Kidney (tissue), 14 donors: ENCODE results near the gene MRGPRD. TPM values are rescaled to one million over a fixed set of nuclear protein-coding genes. Genes with fewer than 3 reads are reported as not detected.
A peak's percentile ranks its signal among the peaks of the same experiment; 100 is the strongest.

ENCODE experiments used
- DNase-seq, 5 donors: peaks; one replicate each; pipeline ENCODE4 v3.0.0-alpha.2; 2013 to 2020
- FAIRE-seq: peaks from 2 replicates; lab custom pipeline; 2012; peaks lifted over from hg19 to GRCh38; lab: Jason Lieb, UNC
- H3K27ac ChIP-seq, 2 donors: one replicate each; pipeline ENCODE4 v1.7.0; 2013; ENCODE audit warnings: low read depth in 2 of 2, low read length in 2 of 2, inconsistent platforms in 1 of 2
- H3K27me3 ChIP-seq: one replicate; pipeline ENCODE4 v1.7.1; 2013; ENCODE audit warnings: low read length, inconsistent platforms; ENCODE audit not compliant: control insufficient read depth, insufficient read depth
- H3K36me3 ChIP-seq, 3 donors: one replicate each; pipeline versions ENCODE4 v1.7.0 to v1.7.1; 2013; ENCODE audit warnings: low read length in 3 of 3, control low read depth in 1 of 3, inconsistent platforms in 1 of 3; ENCODE audit not compliant: insufficient read depth in 3 of 3, control insufficient read depth in 2 of 3
- H3K4me1 ChIP-seq, 3 donors: one replicate each; pipeline versions ENCODE4 v1.7.0 to v1.7.1; 2013; ENCODE audit warnings: low read length in 3 of 3, inconsistent platforms in 1 of 3, low read depth in 1 of 3; ENCODE audit not compliant: control insufficient read depth in 2 of 3, insufficient read depth in 2 of 3
- H3K4me3 ChIP-seq, 3 donors: one replicate each; pipeline versions ENCODE4 v1.7.0 to v1.8.1; 2013; ENCODE audit warnings: low read length in 3 of 3, control low read depth in 1 of 3, inconsistent platforms in 1 of 3
- H3K9ac ChIP-seq, 3 donors: one replicate each; pipeline versions ENCODE4 v1.7.0 to v1.7.1; 2013; ENCODE audit warnings: low read length in 3 of 3, control low read depth in 1 of 3, inconsistent platforms in 1 of 3
- H3K9me3 ChIP-seq, 3 donors: one replicate each; pipeline versions ENCODE4 v1.7.0 to v1.7.1; 2013; ENCODE audit warnings: low read length in 3 of 3, control low read depth in 1 of 3, inconsistent platforms in 1 of 3; ENCODE audit not compliant: control insufficient read depth in 2 of 3, insufficient read depth in 1 of 3
- intact Hi-C: fragments of 100-400 bp; cut with DNase I; formaldehyde crosslinking; loops from one replicate; pipeline ENCODE4 v1.11.1; 2022
- polyA plus RNA-seq: library from polyadenylated mRNA; stranded (reverse); fragments of 350-450 nt; fragmentation: Illumina TruSeq; extraction: RNeasy Lipid Tissue Mini Kit (QIAGEN cat#74804); gene quantifications from one replicate; pipeline ENCODE4 v1.2.3, GENCODE V29; 2014; ENCODE audit warnings: low read depth, low replicate concordance; ENCODE audit not compliant: insufficient read depth
- total RNA-seq: library from RNA; stranded (reverse); fragmentation: NEBNext Ultra II Directional; extraction: Animal tissue kit (Norgen Biotek cat#: 25700); gene quantifications from one replicate; pipeline ENCODE4 v1.2.1, GENCODE V29; 2021
- TF ChIP-seq, protein P1 (sequence below): IDR thresholded peaks from 3 replicates; pipeline ENCODE4 v1.5.1; 2012; ENCODE audit warnings: mild to moderate bottlenecking, moderate library complexity, borderline replicate concordance; ENCODE audit not compliant: insufficient read depth; ENCODE audit errors: extremely low read depth
- donor health status: control.
- donor health status: control.
- donor health status: control.
- donor health status: control.
- donor health status: control.
- donor health status: DM: yes; HTN: yes; CAD: no.
- donor health status: Normal renal cell carcinoma (clear cell type).

Gene MRGPRD
- total and polyA plus RNA-seq, 2 donors from 2014 or later: not detected

GRCh38 chr11:68997124-68997994 lies 16.6 kb upstream of the MRGPRD start:
- Histone ChIP-seq H3K27ac (no peak overlapping the region), H3K4me1 (peaks cover 0 to 5% (median 4%) of the 10 kb centered on the region in 3 donors), H3K36me3 (no peaks in the 10 kb centered on the region), H3K27me3 (no peaks in the 10 kb centered on the region), H3K9ac (no peak overlapping the region), H3K9me3 (no peaks in the 10 kb centered on the region), H3K4me3 (no peak overlapping the region)
- FAIRE-seq (no peak), DNase-seq (peak in 1 of 5 donors; percentile 34)
- TF ChIP-seq, protein P1, sequence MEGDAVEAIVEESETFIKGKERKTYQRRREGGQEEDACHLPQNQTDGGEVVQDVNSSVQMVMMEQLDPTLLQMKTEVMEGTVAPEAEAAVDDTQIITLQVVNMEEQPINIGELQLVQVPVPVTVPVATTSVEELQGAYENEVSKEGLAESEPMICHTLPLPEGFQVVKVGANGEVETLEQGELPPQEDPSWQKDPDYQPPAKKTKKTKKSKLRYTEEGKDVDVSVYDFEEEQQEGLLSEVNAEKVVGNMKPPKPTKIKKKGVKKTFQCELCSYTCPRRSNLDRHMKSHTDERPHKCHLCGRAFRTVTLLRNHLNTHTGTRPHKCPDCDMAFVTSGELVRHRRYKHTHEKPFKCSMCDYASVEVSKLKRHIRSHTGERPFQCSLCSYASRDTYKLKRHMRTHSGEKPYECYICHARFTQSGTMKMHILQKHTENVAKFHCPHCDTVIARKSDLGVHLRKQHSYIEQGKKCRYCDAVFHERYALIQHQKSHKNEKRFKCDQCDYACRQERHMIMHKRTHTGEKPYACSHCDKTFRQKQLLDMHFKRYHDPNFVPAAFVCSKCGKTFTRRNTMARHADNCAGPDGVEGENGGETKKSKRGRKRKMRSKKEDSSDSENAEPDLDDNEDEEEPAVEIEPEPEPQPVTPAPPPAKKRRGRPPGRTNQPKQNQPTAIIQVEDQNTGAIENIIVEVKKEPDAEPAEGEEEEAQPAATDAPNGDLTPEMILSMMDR: no peak
- intact Hi-C loops: no loop called here

- FAIRE-seq: no peak
- H3K27me3 ChIP-seq: no peaks in the 10 kb centered on the region
- peak in 2 of 5 donors; percentile 7 to 48 for DNase-seq
- H3K9me3 ChIP-seq: no peaks in the 10 kb centered on the region
- peaks cover 0 to 5% (median 4%) of the 10 kb centered on the region in 3 donors for H3K4me1 ChIP-seq
- intact Hi-C loops: no loop called here
- H3K4me3 ChIP-seq: no peak overlapping the region
- TF ChIP-seq, protein P1: no peak
- no peak overlapping the region for H3K27ac ChIP-seq
- H3K9ac ChIP-seq: no peak overlapping the region
- H3K36me3 ChIP-seq: no peaks in the 10 kb centered on the region
Measured at GRCh38 chr11:68996376-68997123, 15.8 kb upstream of the MRGPRD start.

DNA sequence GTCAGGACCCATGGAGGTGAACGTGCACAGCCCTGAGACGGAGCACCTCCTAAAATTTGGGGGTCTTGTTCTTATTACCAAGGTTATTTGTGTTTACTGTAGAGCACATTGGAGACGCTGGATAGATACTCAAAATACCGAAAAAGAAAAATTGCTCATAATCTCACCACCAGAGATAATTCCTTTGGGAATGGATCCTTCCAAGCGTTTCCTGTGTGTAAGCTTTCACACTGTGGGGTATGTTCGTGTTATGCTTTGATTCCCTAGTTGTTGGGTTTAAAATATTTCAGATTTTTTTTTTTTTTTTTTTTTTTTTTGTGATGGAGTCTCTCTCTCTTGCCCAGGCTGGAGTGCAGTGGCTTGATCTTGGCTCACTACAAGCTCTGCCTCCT lies 14.1 kb upstream of the MRGPRD start:
- DNase-seq: no peak
- Histone ChIP-seq H3K9ac (no peak overlapping the region), H3K4me1 (peaks cover 0 to 4% (median 2%) of the 10 kb centered on the region in 3 donors), H3K36me3 (no peaks in the 10 kb centered on the region), H3K27me3 (no peaks in the 10 kb centered on the region), H3K27ac (no peak overlapping the region), H3K4me3 (no peak overlapping the region), H3K9me3 (no peaks in the 10 kb centered on the region)
- TF ChIP-seq, protein P1: no peak
- FAIRE-seq: no peak
- intact Hi-C loops: no loop called here
